HepG2 (cell line): ENCODE data around the gene PARP16. TPM values are rescaled to one million over a fixed set of nuclear protein-coding genes. Genes with fewer than 3 reads are reported as not detected.

Source experiments
- BORCS8-MEF2B ChIP-seq: sonication (generic); formaldehyde crosslinking; IDR thresholded peaks from 2 replicates; pipeline ENCODE4 v1.8.0; 2022; ENCODE audit warnings: mild to moderate bottlenecking, missing genetic modification reagents
- EED ChIP-seq: sonication (generic); formaldehyde crosslinking; IDR thresholded peaks from 2 replicates; pipeline ENCODE4 v1.5.0; 2020; ENCODE audit warnings: mild to moderate bottlenecking, missing genetic modification reagents
- GABPB1 ChIP-seq: IDR thresholded peaks from 2 replicates; pipeline ENCODE4 v1.6.1; 2016; ENCODE audit warnings: mild to moderate bottlenecking, missing genetic modification reagents, moderate library complexity, missing compliant biosample characterization
- HDAC1 ChIP-seq: sonication (generic); formaldehyde crosslinking; IDR thresholded peaks from 2 replicates; pipeline ENCODE4 v1.5.1; 2020; ENCODE audit warnings: mild to moderate bottlenecking, missing genetic modification reagents
- KDM3A ChIP-seq: IDR thresholded peaks from 2 replicates; pipeline ENCODE4 v1.6.1; 2018; ENCODE audit warnings: low read depth, missing compliant biosample characterization
- MAZ ChIP-seq, 2 experiments: sonication (generic) in 1 of 2; formaldehyde crosslinking in 1 of 2; IDR thresholded peaks; 2 replicates each; pipeline versions ENCODE4 v1.5.0 to v1.6.1; 2012 to 2020; ENCODE audit warnings: low read depth in 2 of 2, mild to moderate bottlenecking in 2 of 2, borderline replicate concordance in 1 of 2, improper control_type of control experiment in 1 of 2, low read length in 1 of 2, missing genetic modification reagents in 1 of 2, moderate library complexity in 1 of 2
- NCOR1 ChIP-seq: fragments of 200-600 bp; sonication (generic); IDR thresholded peaks from 2 replicates; pipeline ENCODE4 v1.7.0; 2017; ENCODE audit warnings: antibody characterized with exemption, low read length, borderline replicate concordance
- NFE2L2 ChIP-seq: fragments of 150-350 bp; IDR thresholded peaks from 2 replicates; pipeline ENCODE4 v1.6.1; 2014; ENCODE audit warnings: low read length
- RARA ChIP-seq: IDR thresholded peaks from 2 replicates; pipeline ENCODE4 v1.6.1; 2016; ENCODE audit warnings: missing genetic modification reagents, missing compliant biosample characterization
- REPIN1 ChIP-seq: sonication (generic); formaldehyde crosslinking; IDR thresholded peaks from 2 replicates; pipeline ENCODE4 v1.8.0; 2022; ENCODE audit warnings: missing genetic modification reagents, low read depth, mild to moderate bottlenecking, borderline replicate concordance
- SMAD9 ChIP-seq: sonication (generic); formaldehyde crosslinking; IDR thresholded peaks from 2 replicates; pipeline ENCODE4 v1.5.1; 2020; ENCODE audit warnings: mild to moderate bottlenecking, missing genetic modification reagents
- THAP7 ChIP-seq: sonication (generic); formaldehyde crosslinking; IDR thresholded peaks from 2 replicates; pipeline ENCODE4 v1.8.1; 2023; ENCODE audit warnings: mild to moderate bottlenecking, missing genetic modification reagents
- YEATS4 ChIP-seq: sonication (generic); formaldehyde crosslinking; IDR thresholded peaks from 2 replicates; pipeline ENCODE4 v1.4.0; 2020; ENCODE audit warnings: missing genetic modification reagents, borderline replicate concordance
- ZBTB44 ChIP-seq: sonication (generic); formaldehyde crosslinking; IDR thresholded peaks from 2 replicates; pipeline ENCODE4 v1.4.0; 2020; ENCODE audit warnings: missing genetic modification reagents
- ZNF232 ChIP-seq: sonication (generic); formaldehyde crosslinking; IDR thresholded peaks from 2 replicates; pipeline ENCODE4 v1.4.0; 2020; ENCODE audit warnings: missing genetic modification reagents, borderline replicate concordance
- ZNF234 ChIP-seq: sonication (generic); formaldehyde crosslinking; conservative IDR thresholded peaks from 2 replicates; pipeline ENCODE4 v1.5.1; 2020; ENCODE audit warnings: mild to moderate bottlenecking, missing genetic modification reagents
- ZNF329 ChIP-seq: sonication (generic); formaldehyde crosslinking; IDR thresholded peaks from 2 replicates; pipeline ENCODE4 v1.9.0; 2021; ENCODE audit warnings: low read depth, mild to moderate bottlenecking, missing genetic modification reagents
- ZNF501 ChIP-seq: sonication (generic); formaldehyde crosslinking; IDR thresholded peaks from 2 replicates; pipeline ENCODE4 v1.5.1; 2020; ENCODE audit warnings: mild to moderate bottlenecking, moderate library complexity, missing genetic modification reagents
- ZNF546 ChIP-seq: sonication (generic); formaldehyde crosslinking; conservative IDR thresholded peaks from 2 replicates; pipeline ENCODE4 v1.8.1; 2023; ENCODE audit warnings: mild to moderate bottlenecking, missing genetic modification reagents
- ZNF687 ChIP-seq: sonication (generic); formaldehyde crosslinking; IDR thresholded peaks from 2 replicates; pipeline ENCODE4 v1.5.1; 2020; ENCODE audit warnings: mild to moderate bottlenecking, missing genetic modification reagents, moderate library complexity
- ZNF780A ChIP-seq: sonication (generic); formaldehyde crosslinking; IDR thresholded peaks from 2 replicates; pipeline ENCODE4 v1.8.0; 2022; ENCODE audit warnings: mild to moderate bottlenecking, missing genetic modification reagents, moderate library complexity
- polyA plus RNA-seq, 8 experiments: library from polyadenylated mRNA; depleted of rRNA in 3 of 8; stranded (reverse) in 7 of 8; unstranded in 1 of 8; fragments of >200 nt; fragmentation: Illumina TruSeq in 4 of 8; extraction: Trizol in 4 of 8; gene quantifications; 2 replicates each; pipeline versions ENCODE4 v1.2.1 to v1.2.3, GENCODE V29; 2011 to 2016; ENCODE audit warnings: low read depth in 4 of 8, missing spikeins in 1 of 8, mixed read lengths in 1 of 8; ENCODE audit not compliant: insufficient read depth in 1 of 8
- total RNA-seq, 5 experiments: library from RNA; depleted of rRNA; stranded (reverse); fragments of >200 nt; fragmentation: Illumina TruSeq; extraction: Trizol; gene quantifications; 2 replicates each; pipeline ENCODE4 v1.2.3, GENCODE V29; 2016; ENCODE audit warnings: low read depth in 1 of 5

PARP16 gene
- total and polyA plus RNA-seq, 2 of the 13 experiments (the other 11 are each of a cell fraction or from before 2014, with no cell fraction given) = 6.8 to 7.6 TPM

- TF ChIP-seq ZNF687 = peak; percentile 97
- TF ChIP-seq REPIN1 = no peak; the same call in 1 of the 2 replicates
- no peak for TF ChIP-seq NFE2L2
- no peak for TF ChIP-seq SMAD9 (CRISPR knock-in tag)
- TF ChIP-seq EED (CRISPR knock-in tag) = no peak
- 0 out of 2 replicates have a peak, but pooled peaks have one; percentile 46 for TF ChIP-seq HDAC1 (CRISPR knock-in tag)
- no peak for TF ChIP-seq ZBTB44 (CRISPR knock-in tag)
- no peak for TF ChIP-seq MAZ (IDR thresholded peaks at IDR 0.05; ENCODE audit: borderline replicate concordance, low read depth, low read length)
- TF ChIP-seq MAZ (CRISPR knock-in tag; IDR thresholded peaks at IDR 0.05; ENCODE audit: low read depth) = peak; percentile 83; the same call in 1 of the 2 replicates
- TF ChIP-seq BORCS8-MEF2B (CRISPR knock-in tag) = no peak; the same call in 1 of the 2 replicates
- no peak for TF ChIP-seq KDM3A (CRISPR knock-in tag)
- TF ChIP-seq ZNF232 (CRISPR knock-in tag) = peak; percentile 55; the same call in 1 of the 2 replicates
- peak; percentile 87 for TF ChIP-seq ZNF546 (CRISPR knock-in tag)
- TF ChIP-seq ZNF780A (CRISPR knock-in tag) = no peak
- no peak for TF ChIP-seq RARA (CRISPR knock-in tag)
- peak; percentile 81 for TF ChIP-seq GABPB1
- TF ChIP-seq THAP7 (CRISPR knock-in tag) = no peak
- peak; percentile 68; the same call in 1 of the 2 replicates for TF ChIP-seq ZNF329
- TF ChIP-seq ZNF234 = 0 out of 2 replicates have a peak, but pooled peaks have one; percentile 66
- peak; percentile 74 for TF ChIP-seq YEATS4 (CRISPR knock-in tag)
- no peak for TF ChIP-seq NCOR1
- no peak; the same call in none of the 2 replicates for TF ChIP-seq ZNF501
Measured at GRCh38 chr15:65286704-65287519, at the start of gene PARP16 (continued).
